Medulla oblongata (tissue), 1 donor: Measurements from ENCODE around the gene HLA-DPB1.
A peak's percentile ranks its signal among the peaks of the same experiment; 100 is the strongest.
"Not testable (repeated sequence)": the region's sequence is repeated elsewhere in the genome, so short reads cannot be mapped to it uniquely, and the experiment has no call there.

Experiments
- DNase-seq: peaks from one replicate; pipeline ENCODE4 v3.0.0-alpha.2; 2015; ENCODE audit errors: extremely low spot score

Gene HLA-DPB1

DNA sequence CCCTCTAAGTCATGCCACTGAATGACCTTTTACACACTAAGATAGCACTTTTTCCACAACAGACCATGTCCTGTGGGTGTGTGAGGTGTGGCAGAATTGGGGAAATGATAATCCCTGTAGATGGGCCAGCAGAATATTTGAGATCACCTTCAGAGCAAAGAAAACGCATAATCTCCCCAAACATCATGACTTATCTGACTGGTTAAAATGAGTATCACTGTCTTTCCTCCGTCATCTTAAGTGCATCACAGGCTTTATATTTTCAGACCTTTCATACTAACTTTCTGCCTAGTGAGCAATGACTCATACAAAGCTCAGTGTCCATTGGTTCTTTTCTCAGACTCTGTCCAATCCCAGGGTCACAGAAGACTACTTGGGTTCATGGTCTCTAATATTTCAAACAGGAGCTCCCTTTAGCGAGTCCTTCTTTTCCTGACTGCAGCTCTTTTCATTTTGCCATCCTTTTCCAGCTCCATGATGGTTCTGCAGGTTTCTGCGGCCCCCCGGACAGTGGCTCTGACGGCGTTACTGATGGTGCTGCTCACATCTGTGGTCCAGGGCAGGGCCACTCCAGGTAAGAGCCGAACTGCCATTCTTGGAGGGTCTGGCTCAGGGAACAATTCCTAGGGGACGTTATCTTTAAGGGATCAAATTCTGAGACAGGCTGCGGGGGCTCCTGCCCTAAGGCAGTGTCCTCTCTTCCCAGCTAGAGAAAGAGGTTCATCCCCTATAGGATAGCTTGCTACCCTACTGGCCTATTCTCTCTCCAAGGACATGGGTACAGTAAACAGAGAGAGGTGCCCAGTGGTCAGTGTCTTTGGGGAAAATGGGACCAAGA, at the start of gene HLA-DPB1:
Gene HLA-DPB1, plus strand, starts transcription at position 423 of the 838 bp plus-strand sequence. Its CDS starts 52 bp downstream, at position 475.
- DNase-seq = peak; percentile 92

DNA sequence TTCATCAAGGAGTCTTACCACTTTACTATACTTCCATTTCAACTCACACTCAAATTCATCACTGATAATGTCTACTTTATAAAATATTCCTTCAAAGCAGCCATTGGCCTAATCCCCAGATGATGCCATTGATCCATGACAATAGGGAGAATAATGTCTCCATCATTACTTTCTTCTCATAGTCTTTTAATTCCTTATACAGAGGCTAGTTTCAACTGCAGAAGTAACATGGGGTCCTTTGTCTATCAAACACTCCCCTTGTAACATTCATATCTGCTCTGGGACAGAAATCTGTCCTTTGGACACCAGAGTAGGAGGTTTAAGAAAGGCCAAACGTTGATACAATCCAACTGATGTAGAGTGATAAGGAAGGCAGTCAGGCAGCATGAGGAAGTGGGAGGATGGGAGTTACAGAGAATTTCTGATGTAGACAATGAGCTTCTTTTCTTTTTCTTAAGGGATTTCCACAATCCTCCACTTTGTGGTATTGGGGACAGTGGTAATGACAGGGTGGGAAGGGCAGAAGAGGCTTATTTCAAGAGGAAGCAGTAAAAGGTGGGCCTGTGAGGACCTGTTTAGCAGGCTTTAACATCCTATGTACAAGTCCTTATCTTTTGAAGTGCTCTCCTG, 47.5 kb upstream of the HLA-DPB1 start:
- DNase-seq = no peak

DNA sequence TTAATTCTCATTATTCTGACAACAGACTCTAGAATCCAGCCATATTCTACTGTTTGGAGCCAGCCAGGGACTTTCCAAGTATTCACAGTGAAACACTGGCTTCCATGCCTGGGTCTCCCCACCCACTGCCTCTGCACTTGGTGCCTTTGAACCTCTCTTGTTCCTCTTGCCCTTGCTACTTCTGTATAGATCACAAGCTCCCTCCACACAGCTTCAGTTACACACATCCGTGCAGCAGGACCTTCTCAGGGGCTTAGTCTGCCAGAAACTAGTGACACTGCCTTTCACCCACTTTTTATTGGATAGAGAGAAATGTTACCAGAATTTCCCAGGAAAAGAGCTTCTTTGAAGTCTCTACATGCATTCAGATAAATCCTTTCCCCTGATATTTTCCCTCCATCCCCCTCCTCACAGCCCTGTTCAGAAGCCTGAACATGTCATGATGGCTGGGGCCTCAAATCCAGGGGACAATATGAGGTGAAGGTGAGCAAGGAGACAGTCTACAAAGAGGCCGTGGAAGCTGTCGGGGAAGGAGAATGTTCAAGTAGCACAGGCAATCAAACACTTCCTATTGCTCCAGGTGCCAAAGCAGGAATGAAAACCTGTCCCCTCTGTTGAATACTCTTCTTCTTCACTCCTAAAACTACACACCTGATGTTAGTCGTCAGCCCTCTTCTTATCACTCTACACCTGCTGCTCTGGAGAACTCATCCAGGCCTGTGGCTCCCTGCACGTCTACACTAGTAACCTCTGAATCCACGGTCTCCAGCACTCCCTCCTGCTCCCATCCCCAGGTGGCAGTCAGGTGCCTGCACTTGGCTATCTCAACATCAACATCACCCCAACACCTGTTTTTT, 46.2 kb upstream of the HLA-DPB1 start:
- DNase-seq = peak; percentile 87

DNA sequence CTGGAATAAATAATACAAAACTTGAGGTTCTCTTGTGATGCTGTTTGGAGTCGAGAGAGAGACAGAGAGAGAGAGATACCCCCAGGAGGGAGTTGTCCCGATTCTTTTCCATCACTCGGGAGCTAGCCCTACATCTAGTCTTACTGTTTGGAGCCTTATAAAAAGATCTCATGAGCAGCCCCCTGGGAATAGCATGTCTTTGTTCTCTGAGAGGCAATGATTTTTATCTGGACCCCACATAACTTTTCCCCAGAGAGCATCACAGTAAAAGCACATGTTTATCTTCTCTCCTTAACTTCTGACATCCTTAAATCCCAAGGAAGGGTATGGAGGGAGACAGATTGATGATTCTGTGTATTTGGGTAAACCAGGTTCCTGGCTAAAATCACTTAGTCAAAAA, 45.5 kb upstream of the HLA-DPB1 start:
- no peak for DNase-seq

DNA sequence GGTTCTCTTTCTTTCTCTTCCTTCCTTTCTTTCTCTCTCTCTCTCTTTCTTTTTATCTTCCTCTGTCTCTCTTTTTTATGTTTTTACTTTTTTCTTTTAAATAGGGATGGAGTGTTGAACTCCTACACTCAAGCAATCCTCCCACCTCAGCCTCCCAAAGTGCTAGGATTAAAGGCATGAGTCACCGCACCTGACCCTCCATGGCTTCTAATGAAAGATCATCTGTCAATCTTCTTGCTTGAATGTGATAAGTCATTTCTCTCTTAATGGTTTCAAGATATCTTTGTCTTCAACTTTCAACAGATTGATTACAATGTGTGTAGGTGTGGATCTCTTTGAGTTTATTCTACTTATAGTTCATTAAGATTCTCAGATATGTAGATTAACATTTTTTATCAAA, 41.2 kb upstream of the HLA-DPB1 start:
- DNase-seq = no peak

DNA sequence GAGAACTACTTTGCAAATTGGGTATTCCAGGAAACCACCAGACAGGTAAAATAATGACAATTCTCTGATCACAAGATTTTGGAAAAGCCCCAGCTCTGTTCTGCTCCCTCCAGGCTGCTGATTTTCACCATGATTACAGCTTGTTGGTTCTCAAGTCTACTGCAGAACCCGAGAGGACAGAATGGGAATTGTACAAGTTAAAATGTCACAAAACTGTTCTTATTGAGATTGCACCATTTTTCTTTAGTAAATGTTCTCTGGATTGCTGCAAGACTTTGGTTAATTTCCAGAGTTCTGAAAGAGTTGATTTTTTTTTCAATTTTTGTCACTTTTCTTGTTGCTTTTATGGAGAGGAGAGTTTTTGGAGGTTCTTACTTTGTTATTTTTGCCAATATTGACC, 39.3 kb upstream of the HLA-DPB1 start:
- no peak for DNase-seq

DNA sequence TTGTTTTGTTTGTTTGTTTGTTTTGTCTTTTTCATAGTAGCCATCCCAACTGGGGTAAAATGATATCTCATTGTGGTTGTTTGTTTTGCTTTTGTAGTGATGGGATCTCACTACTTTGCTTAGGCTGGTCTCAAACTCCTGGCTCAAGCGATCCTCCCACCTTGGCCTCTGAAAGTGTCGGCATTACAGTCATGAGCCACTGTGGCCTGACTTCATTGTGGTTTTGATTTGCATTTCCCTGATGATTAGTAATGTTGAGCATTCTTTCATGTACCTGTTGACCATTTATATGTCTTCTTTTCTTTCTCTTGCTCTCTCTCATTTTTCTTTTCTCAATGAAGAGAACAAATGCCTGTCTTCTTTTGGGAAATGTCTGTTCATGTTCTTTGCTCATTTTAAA, 35.6 kb upstream of the HLA-DPB1 start:
- no peak for DNase-seq

DNA sequence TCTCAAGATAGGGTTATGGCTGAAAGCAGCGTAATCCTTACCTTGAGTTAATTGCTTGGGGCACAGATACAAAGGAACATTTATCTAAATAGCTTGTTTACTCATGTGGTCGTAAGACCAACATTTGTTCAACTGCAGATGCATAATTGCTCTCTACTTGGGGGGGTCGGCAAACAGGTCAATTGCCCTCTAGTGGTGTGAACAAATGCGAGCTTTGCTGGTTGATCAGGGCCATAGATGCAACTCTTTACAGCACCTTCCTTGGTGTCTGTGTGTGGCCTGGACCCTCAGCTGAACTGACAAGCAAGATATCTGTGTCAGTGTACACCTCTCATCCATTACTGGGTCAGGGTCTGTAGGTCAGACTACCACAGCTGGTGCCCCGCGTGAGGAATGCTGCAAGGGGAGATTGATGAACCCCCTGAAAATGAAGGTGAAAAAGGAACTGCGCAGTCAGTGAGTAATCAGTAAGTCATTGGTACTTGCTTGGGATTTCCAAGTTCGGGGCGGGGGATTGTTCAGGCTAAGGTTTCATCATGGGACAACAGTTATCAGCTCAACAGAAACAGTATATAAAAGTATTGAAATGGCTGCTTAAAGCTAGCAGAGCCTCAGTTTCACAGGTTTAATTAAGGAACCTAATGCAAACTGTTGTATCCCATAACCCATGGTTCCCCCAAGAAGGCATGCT, 26.3 kb upstream of the HLA-DPB1 start:
- DNase-seq = no peak

DNA sequence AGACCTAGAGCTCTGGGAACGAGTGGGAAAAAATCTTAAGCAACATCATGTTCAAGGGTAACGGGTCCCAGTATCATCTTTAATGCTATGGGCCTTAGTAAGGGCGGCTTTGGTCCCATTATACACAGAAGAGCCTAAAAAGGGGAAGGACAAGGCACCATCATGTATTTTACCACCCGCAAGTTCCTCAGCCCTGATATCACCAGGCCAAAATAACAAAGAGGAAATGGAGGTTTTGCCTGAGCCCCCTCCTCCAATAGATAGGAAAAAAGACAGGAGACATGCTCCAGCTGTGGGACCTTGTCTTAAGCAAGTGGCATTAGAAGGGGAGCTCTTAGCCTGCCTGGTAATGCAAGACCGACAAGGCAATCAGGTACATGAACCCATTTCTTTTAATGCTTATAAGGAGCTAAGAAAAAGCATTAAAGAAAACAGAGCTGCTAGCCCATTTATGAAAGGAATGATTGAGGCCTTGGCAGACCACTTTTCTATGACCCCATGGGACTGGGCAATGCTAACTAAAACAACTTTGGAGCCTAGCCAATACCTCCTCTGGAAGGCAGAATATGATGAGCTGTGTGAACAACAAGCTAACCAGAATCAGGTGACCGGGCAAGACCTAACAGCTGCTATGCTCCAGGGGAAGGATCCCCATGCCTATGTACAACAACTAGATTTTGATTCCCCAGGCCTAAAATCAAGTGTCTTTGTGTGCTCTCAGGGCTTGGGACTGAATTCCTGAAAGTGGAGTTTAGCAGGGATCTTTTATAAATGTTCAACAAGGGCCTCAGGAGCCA, 25.6 kb upstream of the HLA-DPB1 start:
- peak; percentile 38 for DNase-seq

DNA sequence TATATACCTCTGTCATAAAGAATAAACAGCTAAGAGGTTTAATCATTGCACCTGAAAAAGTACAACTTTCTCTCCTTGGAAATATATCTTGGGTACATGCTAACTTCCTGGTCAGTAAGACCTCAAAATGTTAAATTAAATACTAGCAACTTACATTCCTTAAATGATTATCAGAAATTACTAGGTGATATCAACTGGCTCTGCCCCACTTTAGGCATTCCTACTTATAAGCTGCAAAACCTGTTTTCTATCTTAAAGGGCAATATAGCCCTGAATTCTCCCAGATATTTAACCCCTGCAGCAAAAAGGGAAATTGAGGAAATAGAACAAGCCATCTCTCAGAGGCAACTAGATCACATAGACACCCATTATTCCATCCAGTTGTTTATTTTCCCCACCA, 23.2 kb upstream of the HLA-DPB1 start:
- DNase-seq = no peak

DNA sequence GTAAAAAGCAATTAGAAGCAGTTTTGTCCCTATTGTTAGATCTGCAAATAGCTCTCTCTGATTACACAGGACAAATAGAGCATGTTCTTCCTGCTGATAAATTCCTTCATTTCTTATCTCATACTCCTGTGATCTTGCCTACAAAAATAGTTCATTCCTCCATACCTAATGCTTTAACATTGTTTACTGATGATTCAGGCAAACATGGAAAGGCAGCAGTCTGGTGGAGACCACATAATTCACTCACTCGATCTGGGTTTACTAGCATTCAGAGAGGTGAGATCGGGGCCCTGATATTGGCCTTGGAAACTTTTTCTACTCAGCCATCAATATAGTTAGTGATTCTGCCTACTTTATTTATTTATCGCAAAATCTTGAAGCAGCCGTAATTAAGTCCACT, 22.6 kb upstream of the HLA-DPB1 start:
- no peak for DNase-seq

DNA sequence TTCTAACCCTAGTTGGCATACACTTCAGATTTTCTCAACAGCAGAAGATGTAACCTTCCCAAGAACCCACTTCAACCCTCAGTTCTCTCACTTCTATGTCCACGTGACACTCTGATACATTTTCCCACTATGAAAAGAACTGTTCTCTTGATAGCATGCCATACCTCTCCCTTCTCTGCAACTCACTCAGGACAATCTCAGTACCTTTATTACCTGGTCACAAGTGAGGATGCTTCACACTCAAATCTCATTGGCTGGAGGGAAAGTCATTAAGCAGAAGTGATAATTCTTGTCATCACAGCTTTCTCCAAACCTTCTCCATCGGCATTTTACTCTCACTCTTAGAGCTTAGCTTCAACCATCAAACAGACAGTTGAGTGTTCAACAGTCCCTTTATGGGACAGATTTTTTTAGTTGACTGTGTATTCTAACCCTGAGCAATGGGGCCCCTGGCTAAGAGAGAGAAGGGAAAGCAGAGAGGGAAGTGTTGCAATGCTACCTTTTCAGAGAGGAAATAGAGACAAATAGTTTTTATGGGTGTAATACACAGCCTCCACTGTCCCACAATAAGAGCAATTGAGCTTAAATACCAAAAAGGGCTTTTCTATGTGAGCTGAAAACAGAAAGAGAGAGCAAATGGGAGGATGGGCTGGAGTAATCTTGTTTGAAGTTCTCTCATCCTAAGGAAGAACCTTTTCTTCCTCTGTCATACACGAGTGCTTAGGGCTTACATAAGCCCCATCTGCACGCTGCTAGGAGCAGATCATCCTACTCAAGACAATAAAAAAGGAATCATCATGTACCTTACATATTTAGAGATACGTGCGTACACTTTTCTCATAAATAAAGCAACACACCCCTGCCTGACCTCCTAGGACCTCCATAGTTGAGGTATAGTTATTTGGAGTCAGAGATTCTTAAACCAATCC, 18.3 kb upstream of the HLA-DPB1 start:
- DNase-seq = no peak

DNA sequence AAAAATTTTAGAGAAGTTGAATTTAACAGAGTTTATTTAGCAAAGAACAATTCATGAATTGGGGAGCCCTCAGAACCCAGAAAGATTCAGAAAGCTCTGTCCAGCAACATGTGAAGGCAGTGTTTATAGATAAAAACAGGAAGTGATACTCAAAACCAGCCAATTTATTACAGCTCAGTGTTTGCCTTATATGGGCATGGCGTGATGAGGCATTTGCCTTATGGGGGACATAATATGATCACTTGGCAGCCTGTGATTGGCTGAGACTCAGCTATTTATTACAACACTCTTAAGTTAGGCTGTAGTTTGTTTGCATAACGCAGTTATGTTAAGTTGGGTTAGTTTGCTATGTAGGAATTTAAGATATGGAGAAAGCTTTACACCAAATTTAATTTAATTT, 13.8 kb upstream of the HLA-DPB1 start:
- peak; percentile 76 for DNase-seq

DNA sequence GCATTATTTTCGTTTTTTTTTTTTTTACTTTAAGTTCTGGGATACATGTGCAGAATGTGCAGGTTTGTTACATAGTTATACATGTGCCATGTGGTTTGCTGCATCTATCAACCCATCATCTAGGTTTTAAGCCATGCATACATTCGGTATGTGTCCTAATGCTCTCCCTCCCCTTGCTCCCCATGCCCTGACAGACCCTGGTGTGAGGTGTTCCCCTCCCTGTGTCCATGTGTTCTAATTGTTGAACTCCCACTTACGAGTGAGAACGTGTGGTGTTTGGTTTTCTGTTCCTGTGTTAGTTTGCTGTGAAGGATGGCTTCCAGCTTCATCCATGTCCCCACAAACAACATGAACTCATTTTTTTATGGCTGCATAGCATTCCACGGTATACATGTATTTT, 12.4 kb upstream of the HLA-DPB1 start:
- DNase-seq = not testable (repeated sequence)

DNA sequence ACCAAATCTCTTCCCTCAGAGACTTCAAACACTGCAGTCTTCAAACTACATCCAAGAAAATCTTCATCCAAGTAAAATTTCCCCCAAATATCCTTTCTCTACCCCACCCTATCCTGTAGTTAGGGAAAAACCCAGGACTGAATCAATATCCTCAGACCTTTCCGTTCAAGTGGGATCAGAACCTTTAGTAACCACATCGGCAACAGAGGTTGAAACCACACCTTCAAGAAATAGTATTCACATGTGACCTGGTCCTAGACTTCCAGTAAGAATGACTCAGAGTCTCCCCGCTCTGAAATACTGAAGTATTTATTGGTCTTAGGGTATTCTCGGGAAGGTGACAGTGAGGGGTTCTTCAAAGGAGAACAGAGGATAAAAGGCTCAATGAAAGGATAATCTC, 11.1 kb upstream of the HLA-DPB1 start:
- DNase-seq = no peak

DNA sequence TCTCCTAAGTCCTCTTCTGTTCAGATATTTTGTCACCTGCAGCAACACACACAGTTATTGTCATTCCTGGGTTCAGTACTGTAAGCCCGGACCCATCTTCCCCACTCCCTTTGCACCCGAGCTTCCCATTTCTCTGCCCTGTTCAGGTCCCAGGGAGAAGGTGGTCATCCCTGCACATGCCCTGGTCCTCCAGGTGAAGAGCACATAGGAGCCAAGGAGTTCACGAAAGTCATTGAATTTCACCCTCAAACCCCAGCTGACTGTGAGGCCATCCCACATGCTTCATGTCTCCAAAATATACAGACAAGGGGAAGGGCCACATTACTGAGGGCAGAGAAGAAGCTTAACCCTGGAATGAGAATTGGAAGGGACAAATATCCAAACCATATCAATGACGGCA, 10.5 kb upstream of the HLA-DPB1 start:
- no peak for DNase-seq

DNA sequence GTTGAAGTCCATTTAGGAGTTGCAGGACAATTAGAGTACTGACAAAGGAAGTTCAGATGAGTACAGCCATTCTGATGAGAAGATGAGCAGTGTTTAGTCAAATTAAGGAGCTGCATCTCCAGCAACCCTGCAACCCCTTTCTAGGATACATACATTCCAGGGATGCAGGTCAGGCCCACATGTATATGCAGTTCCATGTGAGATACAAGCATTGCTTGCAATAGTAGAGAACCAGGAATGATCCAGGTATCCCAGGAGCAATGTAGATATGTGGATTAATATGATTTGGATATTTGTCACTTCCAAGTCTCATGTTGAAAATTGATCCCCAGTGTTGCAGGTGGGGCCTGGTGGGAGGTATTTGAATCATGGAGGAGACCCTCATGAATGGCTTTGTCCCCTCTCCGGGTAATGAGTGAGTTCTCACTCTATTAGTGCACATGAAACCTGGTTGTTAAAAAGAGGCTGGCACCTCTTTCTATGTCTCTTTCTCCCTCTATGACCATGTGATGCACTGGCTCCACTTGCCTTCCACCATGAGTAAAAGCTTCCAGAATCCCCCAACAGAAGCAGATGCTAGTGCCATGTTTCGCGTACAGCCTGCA, 8.8 kb upstream of the HLA-DPB1 start:
- DNase-seq = no peak

DNA sequence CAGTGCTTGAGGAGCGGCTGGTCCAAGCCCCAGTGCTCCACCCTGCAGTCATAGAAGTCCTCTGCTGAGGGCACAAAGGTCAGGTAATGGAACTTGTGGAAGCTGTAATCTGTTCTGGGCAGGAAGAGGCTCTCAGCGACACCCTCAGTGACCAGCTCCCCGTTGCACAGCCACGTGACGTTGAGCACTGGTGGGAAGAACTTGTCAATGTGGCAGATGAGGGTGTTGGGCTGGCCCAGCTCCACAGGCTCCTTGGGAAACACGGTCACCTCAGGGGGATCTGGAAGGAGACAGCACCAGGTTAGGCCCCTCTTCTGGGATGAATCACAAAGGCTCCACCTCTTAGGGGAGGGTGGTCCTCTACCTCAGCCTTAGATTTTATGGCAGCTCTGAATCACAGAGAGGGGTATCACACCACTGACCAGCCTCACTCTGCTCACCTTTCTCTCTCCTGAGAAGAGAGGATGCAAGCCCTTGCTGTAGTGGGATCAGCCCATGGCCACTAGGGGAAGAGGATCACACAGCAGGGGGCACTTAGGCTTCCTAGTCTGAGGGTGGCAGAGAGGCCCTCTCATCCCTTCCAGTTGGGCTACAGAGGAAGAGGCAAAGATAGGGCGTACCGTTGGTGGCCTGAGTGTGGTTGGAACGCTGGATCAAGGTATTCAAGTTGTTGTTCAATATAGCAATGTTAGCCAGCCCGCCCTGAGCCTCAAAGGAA, 6.6 kb upstream of the HLA-DPB1 start:
- no peak for DNase-seq

DNA sequence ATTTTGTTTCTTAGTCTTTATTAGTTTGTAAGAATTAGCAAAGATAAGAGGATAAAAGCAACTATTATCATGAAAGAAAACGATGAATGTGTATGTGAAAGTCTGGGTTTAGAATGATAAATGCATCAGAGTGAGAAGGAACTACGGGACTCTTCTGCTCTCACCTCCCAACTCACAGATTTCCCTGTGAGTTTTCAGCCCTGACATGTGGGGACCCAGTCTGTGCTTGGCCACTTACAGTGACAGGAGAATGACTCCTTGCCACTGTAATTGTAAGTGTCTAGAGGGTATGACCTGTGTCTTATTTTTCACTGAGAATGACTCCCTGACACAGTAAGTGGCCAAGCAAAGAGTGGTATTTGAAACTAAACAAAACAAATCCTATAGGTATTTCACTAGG, 4.9 kb upstream of the HLA-DPB1 start:
- no peak for DNase-seq
